Stimulated activated naive CD8-positive, alpha-beta T cell treated with anti-CD3 and anti-CD28 coated beads, Interleukin-15, amount 100 ng/mL, for 72 hours (primary cell): ENCODE data around the gene GGA2.

Source experiments
- ATAC-seq: fragments of 150-1000 bp; cut with Tn5 transposase; 2 replicates; pipeline ENCODE4 v1.10.0; 2021; ENCODE audit warnings: mild to moderate bottlenecking, moderate library complexity
- DNase-seq, 2 donors: peaks; one replicate each; pipeline ENCODE4 v3.0.0; 2021 to 2022
- H3K27ac Mint-ChIP-seq, 2 donors: one replicate each; pipeline ENCODE4 v1.8.0; 2022; ENCODE audit warnings: mild to moderate bottlenecking in 2 of 2, mixed read lengths in 2 of 2, moderate library complexity in 2 of 2
- H3K27me3 Mint-ChIP-seq: one replicate; pipeline ENCODE4 v1.8.0; 2022; ENCODE audit warnings: mixed read lengths
- H3K4me1 Mint-ChIP-seq: one replicate; pipeline ENCODE4 v1.8.0; 2022; ENCODE audit warnings: mild to moderate bottlenecking, mixed read lengths
- H3K4me3 Mint-ChIP-seq, 2 donors: one replicate each; pipeline ENCODE4 v1.8.0; 2022; ENCODE audit warnings: mild to moderate bottlenecking in 2 of 2, mixed read lengths in 2 of 2, moderate library complexity in 1 of 2
- H3K9me3 Mint-ChIP-seq, 2 donors: one replicate each; pipeline ENCODE4 v1.8.0; 2022; ENCODE audit warnings: mixed read lengths in 2 of 2

Gene GGA2

DNA sequence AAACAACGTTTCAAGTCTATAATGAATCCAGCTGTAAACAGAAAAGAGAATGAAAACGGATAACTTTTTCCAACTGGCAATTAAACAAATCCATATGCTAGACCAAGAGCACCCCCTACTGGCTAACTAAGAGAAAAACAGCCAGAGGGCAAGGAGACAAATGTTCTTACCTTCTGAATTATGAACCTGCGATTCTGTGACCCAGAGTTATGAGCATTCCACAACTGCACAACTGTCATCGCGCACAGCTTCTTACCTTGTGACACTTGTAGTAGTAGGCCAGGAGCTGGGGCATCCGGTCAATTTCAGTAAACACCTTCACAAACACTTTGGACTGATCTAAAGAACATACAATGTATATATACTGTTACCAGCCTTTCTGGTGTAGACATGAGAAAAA, 75.9 kb downstream of the GGA2 start:
- DNase-seq = peak; percentile 16 to 34
- Mint-ChIP-seq H3K9me3 (no peaks in the 10 kb centered on the region), H3K4me1 (no peaks in the 10 kb centered on the region), H3K4me3 (no peak overlapping the region), H3K27me3 (no peaks in the 10 kb centered on the region), H3K27ac (no peak overlapping the region)
- no peak for ATAC-seq

DNA sequence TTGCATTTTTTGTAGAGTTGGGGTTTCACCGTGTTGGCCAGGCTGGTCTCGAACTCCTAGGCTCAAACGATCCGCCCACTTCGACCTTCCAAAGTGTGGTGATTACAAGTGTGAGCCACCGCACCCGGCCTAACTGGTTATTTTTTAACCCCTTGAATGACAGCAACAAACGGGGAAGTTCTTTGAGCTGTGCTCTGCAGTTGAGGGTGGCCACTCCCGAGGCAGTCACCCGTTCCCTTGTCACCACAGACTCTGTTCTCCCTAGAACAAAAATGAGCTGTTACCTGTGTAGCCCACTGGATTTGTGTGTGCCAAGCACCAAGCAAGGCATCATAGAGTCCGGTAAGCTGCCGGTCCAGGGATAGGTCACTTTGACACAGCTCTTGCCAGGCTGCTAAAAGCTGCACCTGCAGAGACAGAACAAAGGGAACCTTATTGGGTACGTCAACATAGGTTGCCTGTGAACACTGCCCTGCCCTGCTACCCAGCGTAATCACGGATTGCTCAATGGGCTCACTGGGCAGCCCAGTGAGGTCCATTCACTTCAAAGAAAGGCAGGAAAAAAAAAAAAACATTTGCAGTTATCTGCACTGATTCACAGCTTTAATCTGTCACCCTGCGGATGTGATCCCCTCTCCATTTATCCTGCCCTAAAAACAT, 76.9 kb downstream of the GGA2 start:
- DNase-seq (no peak), ATAC-seq (no peak)
- Mint-ChIP-seq H3K4me3 (no peak overlapping the region), H3K27ac (no peak overlapping the region), H3K9me3 (no peaks in the 10 kb centered on the region), H3K27me3 (no peaks in the 10 kb centered on the region), H3K4me1 (no peaks in the 10 kb centered on the region)

DNA sequence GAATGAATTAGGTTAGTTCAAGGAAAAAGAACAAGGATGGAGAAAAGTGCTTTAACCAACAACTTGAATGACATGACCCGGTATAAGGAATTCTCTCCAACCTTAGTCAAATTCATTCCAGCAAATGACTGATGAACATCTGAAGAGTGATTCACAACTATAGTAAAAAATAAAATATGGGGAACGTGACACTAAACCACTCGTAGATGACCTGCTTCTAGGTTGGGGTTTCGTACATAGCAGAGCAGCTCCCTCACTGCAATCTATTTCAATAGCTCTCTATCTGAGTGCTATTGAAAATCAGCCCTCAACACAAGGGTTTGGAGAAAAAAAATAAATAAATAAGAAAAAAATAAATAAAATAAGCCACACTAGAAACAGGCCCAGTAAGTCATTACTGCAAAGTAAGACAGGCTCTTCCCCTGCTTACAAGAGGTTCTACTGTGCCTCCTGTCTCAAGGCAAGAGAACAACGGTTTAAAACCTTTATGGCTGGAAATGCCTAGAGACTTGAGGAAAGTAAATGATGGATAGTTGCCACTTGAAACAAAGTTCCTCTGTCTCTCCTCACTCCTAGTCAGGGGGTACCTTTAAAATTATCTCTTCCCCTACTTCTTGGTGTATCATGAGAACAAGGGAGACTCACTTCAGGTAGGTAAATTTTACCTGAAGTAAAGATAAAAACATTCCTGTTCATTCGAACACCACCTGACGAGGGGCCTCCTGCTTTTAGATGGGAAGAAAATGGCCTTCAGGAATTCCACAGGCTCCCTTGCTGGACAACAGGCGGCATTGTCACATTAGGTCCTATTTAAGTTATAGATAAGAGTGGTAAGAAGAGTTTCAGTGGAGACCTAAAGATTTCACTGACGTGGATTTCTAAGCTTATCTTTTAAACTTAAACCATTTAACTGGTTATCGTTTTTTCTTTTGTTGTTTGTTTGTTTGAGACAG, 77.8 kb downstream of the GGA2 start:
- no peak for DNase-seq
- Mint-ChIP-seq H3K9me3 (no peaks in the 10 kb centered on the region), H3K27ac (no peak overlapping the region), H3K27me3 (no peaks in the 10 kb centered on the region), H3K4me1 (no peaks in the 10 kb centered on the region), H3K4me3 (no peak overlapping the region)
- ATAC-seq = no peak

DNA sequence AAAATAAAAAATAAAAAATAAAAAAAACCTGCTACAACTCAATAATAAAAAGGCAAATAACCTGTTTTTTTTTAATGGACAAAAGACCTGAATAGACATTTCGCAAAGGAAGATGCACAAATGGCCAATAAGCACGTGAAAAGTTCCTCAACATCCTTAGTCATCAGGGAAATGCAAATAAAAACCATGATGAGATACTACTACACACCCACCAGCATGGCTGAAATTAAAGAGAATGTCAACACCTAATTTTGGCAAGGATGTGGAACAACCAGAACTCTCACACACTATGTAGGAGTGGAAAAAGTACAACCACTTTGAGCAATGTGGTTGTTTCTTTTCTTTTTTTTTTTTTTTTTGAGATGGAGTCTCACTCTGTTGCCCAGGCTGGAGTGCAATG, 81.9 kb downstream of the GGA2 start:
- Mint-ChIP-seq H3K27me3 (no peaks in the 10 kb centered on the region), H3K27ac (no peak overlapping the region), H3K9me3 (no peaks in the 10 kb centered on the region), H3K4me1 (no peaks in the 10 kb centered on the region), H3K4me3 (no peak overlapping the region)
- ATAC-seq (no peak), DNase-seq (no peak)

DNA sequence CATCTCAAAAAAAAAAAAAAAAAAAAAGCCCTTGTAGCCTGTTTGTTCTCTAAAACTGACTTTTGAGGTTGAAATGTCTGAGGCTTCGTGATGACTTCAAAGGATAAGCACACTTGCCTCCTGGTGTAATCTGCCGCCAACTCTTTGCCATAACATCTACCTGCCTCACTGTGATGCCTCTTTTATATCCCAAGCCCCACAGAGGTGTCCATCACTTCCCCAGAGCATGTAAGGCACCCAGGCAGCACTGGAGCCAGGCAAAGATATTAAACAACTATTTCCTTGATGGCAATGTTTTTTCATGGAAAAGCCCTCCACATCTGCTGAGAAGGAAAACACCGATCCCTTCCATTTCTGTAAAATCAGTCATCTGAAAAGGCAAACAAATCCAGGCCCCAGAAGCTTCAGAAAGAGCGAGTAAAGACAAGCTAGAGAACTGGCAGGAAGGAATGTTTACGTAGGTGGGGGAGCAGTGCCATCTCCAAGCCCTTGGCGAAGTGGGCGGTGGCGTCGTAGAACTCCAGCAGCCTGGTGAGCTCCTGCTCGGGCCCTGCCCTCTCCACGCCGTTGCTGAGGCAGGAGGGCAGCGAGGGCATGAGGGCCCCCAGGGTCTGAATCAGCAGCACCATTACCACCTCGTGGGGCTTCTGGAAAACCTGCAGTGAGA, 85.9 kb downstream of the GGA2 start:
- Mint-ChIP-seq H3K9me3 (no peaks in the 10 kb centered on the region), H3K4me1 (no peaks in the 10 kb centered on the region), H3K4me3 (no peak overlapping the region), H3K27ac (peak overlapping the region; percentile 73 to 80), H3K27me3 (no peaks in the 10 kb centered on the region)
- ATAC-seq (no peak), DNase-seq (no peak)

DNA sequence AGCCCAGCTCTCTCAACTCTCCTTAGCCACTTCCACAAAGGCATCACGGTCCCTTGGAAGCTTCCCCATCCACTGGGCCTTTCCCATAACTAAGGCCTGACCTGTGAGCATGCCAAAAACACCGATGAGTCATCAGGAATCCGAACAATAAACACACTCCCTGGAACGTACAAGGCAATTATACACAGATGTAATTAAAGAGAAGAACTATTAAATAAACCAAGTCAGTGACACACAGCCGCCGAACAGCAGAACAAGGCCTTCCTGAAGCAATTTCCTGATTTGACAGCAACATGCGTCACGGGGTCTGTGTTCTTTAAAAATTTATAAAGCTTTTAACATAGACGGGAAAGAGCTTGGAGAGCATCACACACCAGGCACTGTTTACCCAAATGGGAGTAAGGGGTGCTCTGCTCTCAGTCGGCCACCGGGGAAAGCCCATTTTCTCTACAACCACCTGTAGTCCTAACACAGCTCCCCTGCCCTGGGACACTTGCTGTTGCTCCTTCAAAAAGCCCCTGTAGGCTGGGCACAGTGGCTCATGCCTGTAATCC, 86.7 kb downstream of the GGA2 start:
- H3K4me3 Mint-ChIP-seq = no peak overlapping the region
- DNase-seq (no peak), ATAC-seq (no peak)
- no peaks in the 10 kb centered on the region for H3K9me3 Mint-ChIP-seq
- no peaks in the 10 kb centered on the region for H3K4me1 Mint-ChIP-seq
- no peaks in the 10 kb centered on the region for H3K27me3 Mint-ChIP-seq
- no peak overlapping the region for H3K27ac Mint-ChIP-seq

DNA sequence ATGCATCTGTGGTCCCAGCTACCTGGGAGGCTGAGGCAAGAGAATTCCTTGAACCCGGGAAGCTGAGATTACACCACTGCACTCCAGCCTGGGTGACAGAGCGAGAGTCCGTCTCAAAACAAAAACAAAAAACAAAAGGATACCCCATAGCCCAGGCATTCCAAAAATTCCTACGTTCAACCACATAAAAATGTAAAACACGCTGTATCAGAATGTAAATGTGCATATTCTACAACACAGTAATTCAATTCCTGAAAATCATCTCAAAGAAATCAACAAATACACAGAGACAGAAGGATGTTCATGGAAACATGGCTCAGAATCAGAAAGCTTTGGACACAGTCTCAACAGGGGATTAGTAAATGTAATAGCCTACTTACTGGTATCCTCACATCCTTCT, 90.3 kb downstream of the GGA2 start:
- Mint-ChIP-seq H3K27ac (peak overlapping the region in 1 of 2 donors; percentile 1), H3K27me3 (no peaks in the 10 kb centered on the region), H3K9me3 (no peaks in the 10 kb centered on the region), H3K4me1 (no peaks in the 10 kb centered on the region), H3K4me3 (no peak overlapping the region)
- ATAC-seq (no peak), DNase-seq (no peak)

DNA sequence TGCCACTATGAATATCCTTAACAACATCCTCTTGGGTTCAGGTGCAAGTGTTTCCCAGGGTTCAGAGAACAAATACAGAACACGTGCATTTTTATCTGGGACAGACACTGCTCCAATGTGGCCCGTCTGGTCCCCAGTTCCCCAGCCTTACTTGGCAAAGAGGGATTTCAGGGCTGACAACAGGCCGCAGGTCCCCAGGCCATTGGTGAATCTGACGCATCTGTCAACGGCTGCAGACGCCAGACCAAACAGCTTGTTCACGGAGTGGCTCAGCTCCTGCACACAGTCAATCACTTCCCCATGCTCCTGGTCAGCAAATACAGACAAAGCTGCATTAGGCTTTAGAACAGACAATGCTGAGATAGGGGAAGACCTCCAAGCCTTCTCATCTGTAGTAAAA, 93.5 kb downstream of the GGA2 start:
- ATAC-seq (no peak), DNase-seq (no peak)
- Mint-ChIP-seq H3K27ac (no peak overlapping the region), H3K4me3 (no peak overlapping the region), H3K27me3 (no peaks in the 10 kb centered on the region), H3K9me3 (no peaks in the 10 kb centered on the region), H3K4me1 (no peaks in the 10 kb centered on the region)

DNA sequence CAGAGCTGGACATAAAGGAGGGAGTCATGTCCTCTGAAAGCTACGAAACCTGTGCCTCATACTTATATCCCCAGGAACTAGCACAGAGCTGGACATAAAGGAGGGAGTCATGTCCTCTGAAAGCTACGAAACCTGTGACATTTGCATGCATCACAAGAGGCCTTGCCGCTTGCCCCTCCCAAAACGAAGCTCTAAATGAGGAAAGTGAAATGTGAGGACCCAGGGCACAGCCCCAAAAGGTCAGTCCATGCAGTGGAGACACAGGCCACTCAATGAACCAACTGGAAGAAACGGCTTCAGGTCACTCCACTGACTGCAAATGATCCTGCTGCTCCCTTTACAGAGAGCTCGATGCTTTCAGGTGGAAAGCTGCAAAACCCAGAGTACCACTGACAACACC, 95.6 kb downstream of the GGA2 start:
- ATAC-seq (no peak), DNase-seq (no peak)
- H3K27me3 Mint-ChIP-seq = no peaks in the 10 kb centered on the region
- H3K4me1 Mint-ChIP-seq = no peaks in the 10 kb centered on the region
- H3K27ac Mint-ChIP-seq = peak overlapping the region in 1 of 2 donors; percentile 34
- H3K9me3 Mint-ChIP-seq = no peaks in the 10 kb centered on the region
- no peak overlapping the region for H3K4me3 Mint-ChIP-seq
